ENCODE results near the gene MAOB.

GRCh38 chrX:43815209-43815608, 67.0 kb downstream of the MAOB start:
- TF ChIP-seq, protein P1, sequence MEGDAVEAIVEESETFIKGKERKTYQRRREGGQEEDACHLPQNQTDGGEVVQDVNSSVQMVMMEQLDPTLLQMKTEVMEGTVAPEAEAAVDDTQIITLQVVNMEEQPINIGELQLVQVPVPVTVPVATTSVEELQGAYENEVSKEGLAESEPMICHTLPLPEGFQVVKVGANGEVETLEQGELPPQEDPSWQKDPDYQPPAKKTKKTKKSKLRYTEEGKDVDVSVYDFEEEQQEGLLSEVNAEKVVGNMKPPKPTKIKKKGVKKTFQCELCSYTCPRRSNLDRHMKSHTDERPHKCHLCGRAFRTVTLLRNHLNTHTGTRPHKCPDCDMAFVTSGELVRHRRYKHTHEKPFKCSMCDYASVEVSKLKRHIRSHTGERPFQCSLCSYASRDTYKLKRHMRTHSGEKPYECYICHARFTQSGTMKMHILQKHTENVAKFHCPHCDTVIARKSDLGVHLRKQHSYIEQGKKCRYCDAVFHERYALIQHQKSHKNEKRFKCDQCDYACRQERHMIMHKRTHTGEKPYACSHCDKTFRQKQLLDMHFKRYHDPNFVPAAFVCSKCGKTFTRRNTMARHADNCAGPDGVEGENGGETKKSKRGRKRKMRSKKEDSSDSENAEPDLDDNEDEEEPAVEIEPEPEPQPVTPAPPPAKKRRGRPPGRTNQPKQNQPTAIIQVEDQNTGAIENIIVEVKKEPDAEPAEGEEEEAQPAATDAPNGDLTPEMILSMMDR (conservative IDR thresholded peaks at IDR 0.05 in 1 of 2, IDR thresholded peaks at IDR 0.05 in 1 of 2; ENCODE audit: low read depth in 1 of 2, low read length in 2 of 2), result no peak
- TF ChIP-seq EZH2 (IDR thresholded peaks at IDR 0.05; ENCODE audit: low read length, missing control alignments), result no peak

All from fibroblast of lung (primary cell).